Eye (tissue), 1 donor: Measurements from ENCODE around the gene CDKAL1.

Experiments used
- DNase-seq: peaks from one replicate; pipeline ENCODE4 v3.0.0-alpha.2; 2015

Gene CDKAL1

GRCh38 chr6:21158149-21158548, 623.9 kb downstream of the CDKAL1 start:
- peak; percentile 45 for DNase-seq

DNA sequence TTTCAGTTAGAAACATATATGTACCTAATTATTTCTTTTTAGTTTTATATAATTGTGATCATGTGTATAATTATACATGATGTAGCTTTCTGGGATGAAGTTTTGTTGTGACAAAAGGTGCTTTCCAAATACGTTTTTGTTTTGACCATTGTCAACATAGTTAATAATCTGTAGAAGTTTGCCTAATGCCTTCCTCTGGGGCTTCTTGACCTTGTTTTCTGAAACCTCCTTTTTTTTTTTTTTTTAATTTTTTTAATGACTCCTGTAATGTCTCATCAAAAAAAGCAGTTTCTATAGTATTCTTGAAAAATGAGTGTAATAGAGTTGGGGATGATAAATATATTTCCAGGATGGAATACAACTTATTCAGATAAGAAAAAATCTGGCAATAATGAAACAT, 624.6 kb downstream of the CDKAL1 start:
- DNase-seq, result no peak

- DNase-seq, result no peak
Observed at GRCh38 chr6:21159465-21159864, 625.2 kb downstream of the CDKAL1 start.

DNA sequence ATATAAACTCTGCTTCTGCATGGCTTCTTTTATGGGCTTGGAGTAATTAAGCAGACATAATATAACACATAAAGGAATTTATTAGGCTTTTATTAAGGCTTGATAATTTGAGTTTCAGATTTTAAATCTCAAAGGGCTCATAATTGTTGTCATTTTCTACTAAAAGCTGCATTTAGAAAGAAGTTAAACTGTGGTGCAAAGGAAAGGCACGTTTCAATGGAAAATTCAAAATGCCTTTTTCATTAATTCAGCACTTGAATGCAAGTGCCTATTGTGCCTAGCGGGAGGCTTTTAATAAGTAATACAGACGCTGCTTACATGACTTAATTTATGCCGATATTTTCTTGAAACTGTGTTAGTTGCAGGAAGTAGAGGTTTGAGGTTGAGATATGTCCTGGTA, 627.5 kb downstream of the CDKAL1 start:
- no peak for DNase-seq

GRCh38 chr6:21163110-21163837, 629.0 kb downstream of the CDKAL1 start:
- no peak for DNase-seq

- DNase-seq, result no peak
Observed at GRCh38 chr6:21163838-21164180, 629.6 kb downstream of the CDKAL1 start.

DNA sequence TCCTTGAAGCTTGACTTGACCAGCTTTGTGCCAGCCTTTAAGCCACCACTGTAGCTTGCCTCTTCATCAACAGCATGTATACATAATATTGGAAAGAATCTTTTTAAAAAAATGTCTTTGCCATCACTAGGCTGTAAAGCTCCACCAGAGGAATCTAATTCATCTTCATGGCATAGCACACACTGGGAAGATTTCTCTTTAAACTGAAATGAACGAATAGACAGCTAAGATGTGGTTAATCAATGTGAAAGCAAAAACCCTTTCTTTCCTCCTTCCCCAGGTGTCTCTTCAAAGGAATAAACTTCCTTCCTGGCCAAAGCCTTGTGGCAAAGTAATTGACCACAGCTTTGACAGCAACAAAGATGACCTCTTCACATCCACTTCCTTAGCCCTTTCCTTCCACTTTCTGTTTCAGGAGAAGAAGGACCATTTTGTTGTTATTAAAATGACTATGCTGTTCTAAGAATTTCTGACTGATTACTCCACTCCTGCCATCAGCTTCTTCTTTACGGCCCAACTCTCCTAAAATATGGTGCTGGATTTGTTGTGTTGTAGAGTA, 630.6 kb downstream of the CDKAL1 start:
- no peak for DNase-seq

DNA sequence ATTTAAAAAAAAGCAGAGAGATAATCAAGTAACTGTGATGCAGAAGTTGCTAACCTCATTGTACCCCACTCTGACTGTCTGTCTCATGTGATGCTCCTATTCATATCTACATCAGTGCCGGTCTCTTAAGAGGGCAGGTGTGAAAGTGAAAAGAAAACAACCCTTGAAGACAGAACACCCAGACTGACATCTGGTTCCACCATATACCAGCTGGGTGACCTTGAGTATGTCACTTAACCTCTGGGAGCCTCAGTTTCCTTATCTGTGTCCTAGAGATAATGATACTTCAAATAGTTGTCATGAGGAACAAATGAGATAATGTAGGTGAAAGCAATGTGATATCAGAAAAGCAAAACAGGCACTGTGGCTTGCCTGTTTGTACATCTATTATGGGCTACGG, 632.5 kb downstream of the CDKAL1 start:
- DNase-seq, result no peak

- DNase-seq, result no peak
Observed at GRCh38 chr6:21167790-21168189, 633.5 kb downstream of the CDKAL1 start.

- DNase-seq, result no peak
Observed at GRCh38 chr6:21171801-21172200, 637.5 kb downstream of the CDKAL1 start.

- no peak for DNase-seq
Observed at GRCh38 chr6:21173031-21173430, 638.8 kb downstream of the CDKAL1 start.

GRCh38 chr6:21173678-21174077, 639.4 kb downstream of the CDKAL1 start:
- no peak for DNase-seq

DNA sequence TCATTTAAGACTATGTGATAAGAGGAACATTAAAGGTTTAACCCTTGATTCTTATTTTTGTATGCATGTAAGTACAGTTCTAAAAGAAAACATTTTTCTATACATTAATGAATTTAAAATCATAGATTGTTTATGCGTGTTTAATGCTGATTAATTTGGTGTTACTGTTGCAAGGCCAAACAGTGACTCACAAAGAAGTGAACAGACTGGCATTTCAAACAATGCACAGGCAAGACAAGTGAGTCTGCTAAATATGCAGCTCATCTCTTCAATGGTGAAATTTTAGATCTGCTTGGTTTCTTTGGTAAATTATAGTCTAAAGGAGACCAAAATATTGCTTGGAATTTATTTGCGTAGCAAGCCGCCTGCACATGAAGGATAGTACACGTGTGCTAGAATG, 641.9 kb downstream of the CDKAL1 start:
- no peak for DNase-seq

- no peak for DNase-seq
Observed at GRCh38 chr6:21180155-21180554, 645.9 kb downstream of the CDKAL1 start.

GRCh38 chr6:21180800-21181337, 646.6 kb downstream of the CDKAL1 start:
- DNase-seq, result no peak

DNA sequence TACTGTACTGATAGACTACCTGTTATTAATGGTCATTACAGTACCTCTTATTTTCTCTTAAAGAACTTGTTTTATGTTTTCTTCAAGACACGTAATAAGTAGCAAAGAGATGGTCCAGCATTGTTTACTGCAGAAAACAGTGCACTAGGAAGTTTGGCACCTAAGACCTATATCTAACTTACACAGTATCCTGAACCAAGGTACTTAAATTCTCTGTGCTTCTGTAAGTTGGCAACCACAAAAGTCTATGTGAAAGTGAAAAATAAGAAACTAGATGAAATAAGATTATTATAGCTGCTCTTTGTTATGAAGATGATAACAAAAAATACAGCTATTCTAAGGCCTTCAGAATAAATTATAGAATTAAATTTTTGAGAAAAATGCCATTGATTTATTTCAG, 647.6 kb downstream of the CDKAL1 start:
- no peak for DNase-seq

- no peak for DNase-seq
Observed at GRCh38 chr6:21182589-21182988, 648.3 kb downstream of the CDKAL1 start.

- peak; percentile 84 for DNase-seq
Observed at GRCh38 chr6:21185861-21186478, 651.7 kb downstream of the CDKAL1 start.

DNA sequence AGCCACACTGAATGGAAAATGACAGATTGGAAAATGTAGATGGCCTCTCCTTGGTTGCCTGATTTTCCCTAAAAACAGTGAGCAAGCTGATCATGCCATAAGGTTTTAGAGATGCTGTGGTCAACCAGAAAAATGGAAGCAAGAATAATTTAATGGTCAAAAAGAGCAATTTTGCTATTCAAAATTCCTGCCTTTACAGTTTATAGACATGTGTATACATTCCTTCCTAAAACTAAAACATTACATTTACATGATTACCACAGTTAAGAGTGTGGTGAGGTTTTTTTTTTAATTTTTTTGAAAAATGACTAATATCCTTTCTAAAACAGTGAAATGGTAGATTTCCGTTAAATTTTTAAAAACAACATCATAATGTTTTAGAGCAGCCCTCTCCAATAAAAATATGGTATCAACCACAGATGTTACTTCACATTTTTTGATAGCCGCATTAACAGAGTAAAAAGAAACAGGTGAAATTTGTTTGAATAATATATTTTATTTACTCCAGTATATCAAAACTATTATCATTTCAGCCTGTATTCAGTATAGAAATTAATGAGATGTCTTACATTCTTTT, 652.3 kb downstream of the CDKAL1 start:
- no peak for DNase-seq

DNA sequence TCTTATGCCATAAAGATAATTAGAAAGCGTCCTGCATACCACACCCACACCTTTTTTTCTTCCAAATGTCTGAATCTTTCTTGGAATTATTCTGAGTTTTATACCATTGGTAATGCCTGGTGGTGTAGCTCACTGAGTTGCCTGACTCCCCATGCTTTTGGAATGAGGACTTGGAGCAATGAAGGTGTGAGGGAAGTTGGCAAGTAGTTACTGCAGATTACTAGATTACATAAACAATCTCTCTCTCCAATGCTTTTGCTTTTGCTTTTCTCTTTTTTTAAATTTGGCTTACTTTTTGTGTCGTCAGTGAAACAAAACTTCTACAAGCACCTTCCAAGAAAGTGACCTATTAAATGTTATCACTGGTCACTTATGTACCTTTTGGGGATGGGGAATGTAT, 653.2 kb downstream of the CDKAL1 start:
- no peak for DNase-seq

- peak; percentile 14 for DNase-seq
Observed at GRCh38 chr6:21188505-21189223, 654.4 kb downstream of the CDKAL1 start.

DNA sequence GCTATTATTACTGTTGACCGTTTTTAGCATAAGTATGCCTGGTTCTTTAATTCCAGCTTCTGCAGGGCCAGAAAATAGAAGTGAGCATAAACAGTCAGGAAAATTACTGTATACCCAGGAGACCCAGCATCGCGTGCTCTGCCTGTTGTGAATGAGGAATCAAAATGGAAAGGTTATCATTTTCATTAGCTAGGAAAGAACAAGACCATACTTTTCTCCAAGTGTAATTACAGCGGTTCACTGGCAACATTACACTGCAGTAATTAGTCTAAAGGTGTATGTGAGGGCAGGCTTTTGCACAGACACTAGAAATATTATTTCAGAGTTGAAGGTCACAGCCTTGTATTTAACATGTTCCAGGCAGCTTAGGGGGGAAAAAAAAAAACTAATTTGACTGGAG, 655.5 kb downstream of the CDKAL1 start:
- DNase-seq, result peak; percentile 22

DNA sequence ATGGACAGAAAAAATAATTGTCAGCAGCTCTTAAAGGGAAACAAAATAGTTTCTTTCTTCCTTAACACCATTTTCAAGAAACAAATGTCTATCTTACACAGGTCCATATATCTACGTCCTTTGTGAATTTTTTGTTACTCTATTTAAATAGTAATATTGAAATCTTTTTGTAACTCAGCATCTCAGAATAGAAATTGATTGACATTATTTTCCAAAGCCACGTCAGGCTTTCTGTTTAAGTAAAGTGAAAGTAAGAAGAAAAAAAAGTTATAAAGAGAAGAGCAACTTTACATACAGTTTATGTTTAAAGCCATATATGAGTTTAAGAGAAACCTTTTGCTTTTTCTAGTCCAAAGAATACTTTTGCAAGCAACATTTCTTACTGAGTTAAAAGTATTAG, 656.4 kb downstream of the CDKAL1 start:
- no peak for DNase-seq
